Measurements from ENCODE around the gene TRMT10B.
"Not testable (repeated sequence)": the region's sequence is repeated elsewhere in the genome, so short reads cannot be mapped to it uniquely, and the experiment has no call there.

Gene TRMT10B

GRCh38 chr9:37801959-37802711 is 48.5 kb downstream of the TRMT10B start:
- no peak for DNase-seq

- DNase-seq, result peak; percentile 67 to 84
Observed at GRCh38 chr9:37806271-37806670, 52.7 kb downstream of the TRMT10B start.

- DNase-seq, result not testable (repeated sequence)
Observed at GRCh38 chr9:37809676-37810075, 56.1 kb downstream of the TRMT10B start.

- DNase-seq, result no peak
Observed at GRCh38 chr9:37811906-37812476, 58.4 kb downstream of the TRMT10B start.

GRCh38 chr9:37812773-37813379 is 59.3 kb downstream of the TRMT10B start:
- no peak for DNase-seq

- DNase-seq, result no peak
Observed at GRCh38 chr9:37818849-37819248, 65.2 kb downstream of the TRMT10B start.

DNA sequence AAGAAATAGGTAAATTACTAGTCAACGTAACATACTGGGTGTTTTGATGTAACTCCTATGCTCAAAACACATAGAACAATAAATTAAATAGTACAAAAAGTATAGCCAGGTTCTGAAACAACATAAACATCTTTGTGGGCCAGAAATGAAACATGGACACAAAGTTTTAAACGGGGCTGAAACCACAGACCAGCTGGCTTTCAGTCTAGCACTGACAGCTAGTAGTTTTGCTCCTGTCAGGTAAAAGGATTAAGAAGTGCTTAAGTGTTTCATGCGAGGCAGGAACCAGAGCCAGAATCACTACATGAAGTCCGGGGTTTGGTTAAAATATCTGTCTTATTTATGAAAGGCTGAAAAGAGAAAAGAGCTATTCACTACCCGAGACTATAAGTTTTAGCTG is 66.5 kb downstream of the TRMT10B start:
- no peak for DNase-seq

DNA sequence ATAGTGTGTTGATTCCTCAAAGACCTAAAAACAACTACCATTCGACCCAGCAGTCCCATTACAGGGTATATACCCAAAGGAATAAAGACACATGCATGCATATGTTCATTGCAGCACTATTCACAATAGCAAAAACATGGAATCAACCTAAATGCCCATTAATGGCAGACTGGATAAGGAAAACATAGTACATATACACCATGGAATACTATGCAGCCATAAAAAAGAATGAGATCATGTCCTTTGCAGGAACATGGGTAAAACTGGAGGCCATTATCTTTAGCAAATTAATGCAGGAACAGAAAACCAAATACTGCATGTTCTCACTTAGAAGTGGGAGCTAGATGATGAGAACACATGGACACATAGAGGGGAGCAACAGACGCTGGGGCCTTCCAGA is 71.6 kb downstream of the TRMT10B start:
- DNase-seq, result not testable (repeated sequence)

DNA sequence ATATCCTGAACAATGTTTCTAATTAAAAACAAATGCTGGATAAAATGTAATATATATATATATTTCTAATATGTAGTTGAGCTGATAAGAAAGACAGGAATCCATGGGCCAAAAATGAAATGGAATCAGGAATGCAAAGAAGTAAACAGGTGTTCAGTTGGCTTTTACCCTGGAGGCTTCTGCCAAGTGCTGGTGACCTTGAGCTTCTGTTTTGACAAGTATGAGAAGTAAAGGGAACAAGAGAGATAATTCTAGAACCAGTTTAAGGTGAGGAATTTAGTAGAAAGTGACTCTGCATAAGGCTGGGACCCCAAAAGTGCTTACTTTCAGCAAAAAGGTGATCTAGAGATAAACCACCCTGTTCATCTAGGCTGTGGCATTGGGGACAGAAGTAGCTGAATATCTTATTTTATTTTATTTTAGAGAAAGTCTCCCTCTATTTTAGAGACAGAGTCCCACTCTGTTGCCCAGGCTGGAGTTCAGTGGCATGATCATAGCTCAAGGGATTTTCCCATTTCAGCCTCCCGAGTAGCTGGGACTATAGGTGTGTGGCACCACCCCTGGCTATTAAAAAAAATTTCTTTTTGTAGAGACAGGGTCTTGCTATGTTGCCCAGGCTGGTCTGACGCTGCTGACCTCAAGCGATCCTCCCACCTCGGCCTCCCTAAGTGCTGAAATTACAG is 74.0 kb downstream of the TRMT10B start:
- no peak for DNase-seq

Measured in NCI-H446 (cell line).